NCI-H1092 (cell line): ENCODE results near the gene SDC1.
"Not testable (repeated sequence)": the region's sequence is repeated elsewhere in the genome, so short reads cannot be mapped to it uniquely, and the experiment has no call there.

Experiments
- DNase-seq: peaks from one replicate; lab custom pipeline; 2025; lab: John Stamatoyannopoulos, UW

The SDC1 gene, protein sequence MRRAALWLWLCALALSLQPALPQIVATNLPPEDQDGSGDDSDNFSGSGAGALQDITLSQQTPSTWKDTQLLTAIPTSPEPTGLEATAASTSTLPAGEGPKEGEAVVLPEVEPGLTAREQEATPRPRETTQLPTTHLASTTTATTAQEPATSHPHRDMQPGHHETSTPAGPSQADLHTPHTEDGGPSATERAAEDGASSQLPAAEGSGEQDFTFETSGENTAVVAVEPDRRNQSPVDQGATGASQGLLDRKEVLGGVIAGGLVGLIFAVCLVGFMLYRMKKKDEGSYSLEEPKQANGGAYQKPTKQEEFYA

GRCh38 chr2:20224716-20225293 lies at the start of gene SDC1:
Gene SDC1 (minus strand): TSS chr2:20225130. CDS start chr2:20224867, 263 bp downstream.
- DNase-seq: peak; percentile 41

DNA sequence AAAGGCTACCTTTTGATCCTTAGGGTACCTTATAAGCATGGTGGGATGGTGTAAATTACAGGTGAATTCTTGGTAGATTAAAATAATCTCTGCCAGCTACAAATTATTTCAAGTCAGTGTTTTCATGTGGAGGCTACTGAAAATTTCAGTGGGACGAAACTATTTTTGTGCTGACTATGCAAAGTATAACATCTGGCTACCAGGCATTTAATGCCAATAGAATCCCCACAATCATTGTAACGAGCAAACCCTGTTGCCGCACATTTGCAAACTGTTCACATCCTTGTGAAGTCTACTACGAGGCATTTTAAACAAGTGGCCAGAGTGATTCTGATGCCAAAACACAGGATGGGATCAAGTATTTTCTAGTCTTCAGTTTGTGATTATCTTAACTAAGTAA lies 48.1 kb upstream of the SDC1 start:
- no peak for DNase-seq

- not testable (repeated sequence) for DNase-seq
Measured at GRCh38 chr2:20268317-20268716, 43.4 kb upstream of the SDC1 start.

DNA sequence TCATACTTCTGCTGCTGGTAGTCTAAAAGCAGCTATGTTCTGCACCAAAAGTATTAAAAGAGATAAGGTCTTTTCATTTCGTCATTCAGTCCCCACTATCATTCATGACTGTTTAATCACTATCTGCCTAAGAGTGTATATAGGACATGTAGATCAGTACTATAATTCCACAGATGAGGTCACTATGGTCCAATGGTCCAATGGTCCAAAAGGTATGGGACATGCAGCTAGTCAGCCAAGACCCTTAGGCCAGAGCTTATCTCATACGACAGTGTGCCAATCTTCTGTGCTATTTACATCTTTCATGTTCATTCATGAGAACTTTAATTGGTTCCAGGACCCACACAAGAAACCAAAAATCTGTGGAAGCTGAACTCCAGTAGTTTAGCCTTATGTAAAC lies 42.6 kb upstream of the SDC1 start:
- no peak for DNase-seq

DNA sequence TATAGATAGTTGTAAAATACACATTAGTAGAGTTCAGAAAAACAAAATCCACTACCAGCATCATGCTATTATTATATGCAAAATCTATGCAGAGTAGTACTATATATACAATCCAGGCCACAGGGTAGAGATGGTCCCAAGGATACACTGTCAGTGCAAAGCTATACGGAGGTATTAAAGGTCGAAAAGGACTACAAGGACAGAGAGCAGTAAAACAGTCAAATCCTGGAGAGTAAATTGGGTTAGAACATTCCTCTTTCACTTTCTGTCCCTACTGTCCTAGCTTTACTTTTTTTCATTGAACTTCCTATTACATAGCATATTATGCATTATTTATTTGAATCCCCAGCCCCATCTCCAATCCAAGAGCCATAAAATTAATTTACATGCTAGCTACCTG lies 39.7 kb upstream of the SDC1 start:
- DNase-seq: no peak

DNA sequence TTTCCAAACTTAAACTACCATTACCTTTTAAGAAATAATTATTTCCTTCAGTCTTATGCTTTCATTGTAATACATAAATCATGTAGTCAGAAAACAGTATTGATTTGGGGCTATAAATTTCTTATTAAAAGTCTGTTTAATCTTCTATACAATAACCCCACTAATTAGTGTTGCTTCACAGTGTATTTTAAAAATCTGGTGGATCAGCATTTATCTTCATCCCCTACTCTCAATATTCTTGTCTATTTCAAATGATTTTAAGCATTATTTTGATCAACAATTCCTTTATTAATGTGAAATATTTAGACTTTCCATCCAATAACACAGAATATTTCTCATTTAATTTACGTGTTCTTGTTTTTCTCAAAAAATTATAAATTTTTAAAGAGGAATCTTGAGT lies 32.5 kb upstream of the SDC1 start:
- DNase-seq: no peak

DNA sequence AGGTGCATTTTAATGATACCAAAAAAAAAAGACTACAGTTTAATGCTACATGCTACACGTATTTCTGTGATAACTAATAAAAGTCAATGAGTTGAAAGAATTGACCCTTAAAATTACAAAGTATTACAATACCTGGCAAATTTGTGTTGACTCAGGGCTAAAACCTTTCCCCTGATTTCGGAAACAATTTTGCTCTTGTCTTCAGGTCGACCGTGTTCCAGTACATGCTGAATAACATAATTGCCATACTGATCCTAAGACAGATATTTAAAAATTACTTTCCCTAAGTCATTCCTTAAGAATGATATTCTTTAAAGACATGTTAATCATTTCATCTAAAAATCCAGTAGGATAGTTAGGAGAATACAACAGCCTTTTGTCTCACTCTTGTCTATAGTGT lies 29.8 kb upstream of the SDC1 start:
- no peak for DNase-seq

DNA sequence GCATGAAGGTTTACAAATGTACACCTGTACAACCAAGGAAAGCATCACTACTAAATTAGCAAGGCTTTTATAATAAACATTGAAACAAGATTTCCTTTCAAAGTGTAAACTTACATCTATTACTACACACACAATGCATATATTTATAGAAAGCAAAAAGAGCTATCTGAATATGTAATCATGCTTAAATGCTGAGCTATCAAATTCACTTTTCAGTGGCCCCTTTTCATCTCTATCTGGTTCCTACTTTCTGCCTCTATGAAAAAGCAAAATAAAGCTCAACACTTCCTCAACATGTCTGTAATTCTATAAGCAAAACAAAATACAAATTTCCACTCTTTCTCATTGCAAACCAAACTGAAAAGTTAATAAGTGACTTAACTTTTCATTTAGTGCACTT lies 25.5 kb upstream of the SDC1 start:
- no peak for DNase-seq

- DNase-seq: no peak
Measured at GRCh38 chr2:20249170-20249569, 24.2 kb upstream of the SDC1 start.

GRCh38 chr2:20247084-20247483 lies 22.2 kb upstream of the SDC1 start:
- DNase-seq: no peak

GRCh38 chr2:20243637-20244036 lies 18.7 kb upstream of the SDC1 start:
- DNase-seq: not testable (repeated sequence)

DNA sequence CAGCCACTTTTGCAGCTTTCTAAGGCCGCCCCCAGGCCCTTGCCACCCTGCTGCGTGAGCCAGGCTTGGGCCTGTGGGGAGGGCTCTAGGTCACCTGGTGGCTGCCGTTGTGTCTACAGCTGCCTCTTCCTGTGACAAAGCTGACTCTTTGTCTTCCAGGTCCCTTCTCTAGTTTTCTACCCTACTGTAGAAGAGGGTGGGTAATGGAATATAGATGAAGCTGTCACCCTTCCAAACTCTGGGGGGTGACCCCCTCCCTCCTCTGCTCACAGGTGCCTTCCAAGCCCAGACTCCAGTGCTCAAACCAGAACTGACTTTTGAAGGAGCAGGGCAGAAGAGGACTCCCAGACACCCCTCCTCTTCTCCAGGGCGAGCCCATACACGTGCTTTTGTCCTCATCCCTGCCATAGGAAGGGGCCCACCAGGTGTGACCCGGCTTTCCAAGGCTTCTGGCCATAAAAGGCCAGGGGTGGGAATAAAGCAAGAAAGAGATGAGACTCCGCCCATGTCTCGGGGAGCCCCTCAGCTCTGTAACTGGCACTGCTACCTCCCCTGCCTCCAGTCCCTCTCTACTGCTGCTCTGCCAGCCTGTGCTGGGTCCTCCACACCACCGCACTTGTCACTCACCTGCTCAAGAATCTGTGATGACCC lies 17.9 kb upstream of the SDC1 start:
- no peak for DNase-seq

GRCh38 chr2:20241973-20242726 lies 17.2 kb upstream of the SDC1 start:
- no peak for DNase-seq

GRCh38 chr2:20240291-20240690 lies 15.4 kb upstream of the SDC1 start:
- not testable (repeated sequence) for DNase-seq

DNA sequence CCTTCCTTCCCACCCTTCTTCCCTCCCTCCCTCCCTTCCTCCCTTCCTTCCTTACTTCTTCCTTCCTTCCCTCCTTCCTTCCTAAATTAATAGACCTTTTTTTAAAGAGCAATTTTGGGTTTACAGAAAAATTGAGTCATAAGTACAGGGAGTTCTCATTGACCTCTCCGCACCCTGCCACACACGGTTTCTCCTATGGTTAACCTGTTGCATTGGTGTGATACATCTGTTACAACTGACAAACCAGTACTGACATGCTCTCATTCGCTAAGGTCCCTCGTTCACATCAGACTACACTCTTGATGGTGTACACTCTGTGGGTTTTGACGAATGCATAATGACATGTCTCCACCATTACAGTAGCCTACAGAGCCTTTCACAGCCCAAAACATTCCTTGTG lies 11.6 kb upstream of the SDC1 start:
- DNase-seq: no peak

DNA sequence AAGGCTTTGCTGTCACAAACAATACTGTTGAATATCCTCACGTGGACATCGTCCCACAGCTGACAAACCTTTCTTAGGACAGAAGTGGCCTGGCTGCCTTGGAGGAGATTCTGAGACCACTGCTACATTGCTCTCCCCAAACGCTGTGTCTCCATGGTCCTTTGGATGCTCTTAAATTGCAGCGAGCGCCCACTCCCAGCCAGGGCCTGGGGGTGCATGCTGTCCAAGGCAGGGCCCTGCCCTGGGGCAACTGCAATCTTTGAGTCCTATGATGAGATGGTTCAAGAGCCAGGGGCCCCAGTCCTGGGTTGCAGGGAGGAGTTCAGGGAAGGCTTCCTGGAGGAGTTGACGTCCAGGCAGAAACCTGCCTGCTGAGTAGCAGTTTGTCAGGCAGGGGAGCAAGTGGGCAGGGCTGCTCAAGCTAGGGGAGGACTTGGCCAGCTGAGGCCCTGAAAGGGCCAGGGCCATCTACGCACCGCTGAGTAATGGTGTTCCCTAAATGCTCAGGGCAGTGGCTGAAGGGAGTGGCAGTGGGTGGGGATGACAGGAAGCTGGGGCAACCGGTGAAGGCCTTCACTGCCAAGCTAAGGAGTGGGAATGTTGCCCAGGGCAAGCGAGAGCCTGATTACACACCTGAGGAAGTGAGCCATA lies 10.8 kb upstream of the SDC1 start:
- DNase-seq: no peak

GRCh38 chr2:20234597-20234996 lies 9.7 kb upstream of the SDC1 start:
- not testable (repeated sequence) for DNase-seq

- DNase-seq: no peak
Measured at GRCh38 chr2:20232837-20233207, 7.9 kb upstream of the SDC1 start.

- no peak for DNase-seq
Measured at GRCh38 chr2:20231598-20232026, 6.7 kb upstream of the SDC1 start.

DNA sequence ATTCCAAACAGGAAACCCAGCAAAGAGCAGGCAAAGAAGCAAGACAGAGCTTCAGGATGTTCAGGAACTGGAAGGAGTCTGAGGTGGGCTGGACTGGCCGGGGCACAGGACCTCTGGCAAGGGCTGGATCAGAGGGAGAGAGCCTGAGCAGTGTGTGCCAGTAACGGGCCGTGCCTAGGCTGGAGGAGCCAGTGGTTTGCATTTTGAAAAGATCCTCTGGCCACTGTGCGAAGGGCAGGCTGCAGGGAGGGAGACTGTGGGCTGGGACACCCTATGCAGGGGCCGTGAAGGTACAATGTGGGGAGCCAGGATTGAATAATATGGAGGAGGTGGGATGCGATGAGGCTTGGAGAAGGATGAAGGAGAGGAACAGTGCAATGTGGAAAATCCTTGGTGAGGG lies 6.2 kb upstream of the SDC1 start:
- no peak for DNase-seq

DNA sequence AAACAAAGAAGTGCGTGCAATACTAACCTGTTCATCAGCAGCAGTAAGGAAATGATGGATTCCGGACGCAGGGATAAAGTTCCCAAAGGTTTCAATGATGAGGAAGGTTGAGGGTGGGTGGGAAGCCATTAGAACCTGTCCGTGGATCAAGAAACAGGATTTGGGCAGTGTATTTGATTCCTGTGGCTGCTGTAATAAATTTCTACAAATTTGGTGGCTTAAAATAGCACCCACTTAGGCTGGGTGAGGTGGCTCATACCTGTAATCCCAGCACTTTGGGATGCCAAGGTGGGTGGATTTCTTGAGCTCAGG lies 5.1 kb upstream of the SDC1 start:
- DNase-seq: no peak

- DNase-seq: no peak
Measured at GRCh38 chr2:20229322-20230113, 4.6 kb upstream of the SDC1 start.
